H9 (cell line): ENCODE measurements around the gene OR4D2. TPM values are rescaled to one million over a fixed set of nuclear protein-coding genes. Genes with fewer than 3 reads are reported as not detected.
A peak's percentile ranks its signal among the peaks of the same experiment; 100 is the strongest.

Experiments used
- DNase-seq: peaks from one replicate; pipeline ENCODE4 v3.0.0-alpha.2; 2017
- H2AFZ ChIP-seq: one replicate; pipeline ENCODE4 v1.6.1; 2013; ENCODE audit warnings: mild to moderate bottlenecking, low read length, control low read depth, moderate library complexity
- H2AK5ac ChIP-seq: 2 replicates; pipeline ENCODE4 v1.6.1; 2013; ENCODE audit warnings: low read length, control low read depth, mixed read lengths; ENCODE audit not compliant: insufficient read length
- H2BK120ac ChIP-seq: one replicate; pipeline ENCODE4 v1.6.1; 2013; ENCODE audit warnings: low read depth, mild to moderate bottlenecking, low read length, control low read depth, inconsistent platforms; ENCODE audit not compliant: poor library complexity, severe bottlenecking
- H2BK12ac ChIP-seq: 2 replicates; pipeline ENCODE4 v1.6.1; 2013; ENCODE audit warnings: low read length, control low read depth, mixed read lengths, low read depth; ENCODE audit not compliant: insufficient read length
- H2BK15ac ChIP-seq: 2 replicates; pipeline ENCODE4 v1.6.1; 2013; ENCODE audit warnings: low read depth, low read length, control low read depth
- H2BK20ac ChIP-seq: one replicate; pipeline ENCODE4 v1.6.1; 2013; ENCODE audit warnings: low read depth, mild to moderate bottlenecking, low read length, control low read depth, inconsistent platforms; ENCODE audit not compliant: poor library complexity, severe bottlenecking
- H2BK5ac ChIP-seq: 2 replicates; pipeline ENCODE4 v1.6.1; 2013; ENCODE audit warnings: low read length, control low read depth, mixed read lengths; ENCODE audit not compliant: insufficient read length
- H3K14ac ChIP-seq: 2 replicates; pipeline ENCODE4 v1.6.1; 2013; ENCODE audit warnings: low read length, control low read depth; ENCODE audit not compliant: insufficient read depth
- H3K18ac ChIP-seq: 2 replicates; pipeline ENCODE4 v1.6.1; 2013; ENCODE audit warnings: low read depth, mild to moderate bottlenecking, mixed read lengths, low read length, control low read depth; ENCODE audit not compliant: insufficient read length
- H3K23ac ChIP-seq: 2 replicates; pipeline ENCODE4 v1.6.1; 2013; ENCODE audit warnings: low read length, control low read depth, mixed read lengths, low read depth; ENCODE audit not compliant: insufficient read length
- H3K23me2 ChIP-seq: 2 replicates; pipeline ENCODE4 v1.6.1; 2013; ENCODE audit warnings: low read depth, mild to moderate bottlenecking, mixed read lengths, low read length, control low read depth; ENCODE audit not compliant: insufficient read length, poor library complexity, severe bottlenecking
- H3K27ac ChIP-seq: 2 replicates; pipeline ENCODE4 v1.5.1; 2013; ENCODE audit warnings: low read length, control low read depth, mixed read lengths, low read depth; ENCODE audit not compliant: insufficient read length
- H3K27me3 ChIP-seq: 2 replicates; pipeline ENCODE4 v1.6.1; 2013; ENCODE audit warnings: low read length, control low read depth, inconsistent platforms; ENCODE audit not compliant: insufficient read depth
- H3K4ac ChIP-seq: 2 replicates; pipeline ENCODE4 v1.6.1; 2013; ENCODE audit warnings: low read depth, mild to moderate bottlenecking, control low read depth, inconsistent platforms, low read length, moderate library complexity
- H3K4me1 ChIP-seq: 2 replicates; pipeline ENCODE4 v1.6.1; 2013; ENCODE audit warnings: low read length, control low read depth, inconsistent platforms; ENCODE audit not compliant: insufficient read depth
- H3K4me2 ChIP-seq: 2 replicates; pipeline ENCODE4 v1.6.1; 2013; ENCODE audit warnings: low read length, control low read depth, mixed read lengths; ENCODE audit not compliant: insufficient read length, insufficient read depth
- H3K56ac ChIP-seq: 2 replicates; pipeline ENCODE4 v1.6.1; 2013; ENCODE audit warnings: low read depth, mild to moderate bottlenecking, mixed read lengths, low read length, control low read depth; ENCODE audit not compliant: insufficient read length
- H3K79me1 ChIP-seq: 2 replicates; pipeline ENCODE4 v1.6.1; 2013; ENCODE audit warnings: low read depth, mild to moderate bottlenecking, moderate library complexity, low read length, control low read depth, inconsistent platforms; ENCODE audit not compliant: insufficient read depth, poor library complexity, severe bottlenecking
- H3K79me2 ChIP-seq: 2 replicates; pipeline ENCODE4 v1.6.1; 2013; ENCODE audit warnings: low read length, control low read depth, inconsistent platforms; ENCODE audit not compliant: insufficient read depth
- H3K9ac ChIP-seq: 2 replicates; pipeline ENCODE4 v1.6.1; 2013; ENCODE audit warnings: low read length, control low read depth, mixed read lengths; ENCODE audit not compliant: insufficient read length; ENCODE audit errors: extremely low read depth
- H3K9me3 ChIP-seq: one replicate; pipeline ENCODE4 v1.6.1; 2013; ENCODE audit warnings: low read depth, low read length, inconsistent platforms; ENCODE audit not compliant: control insufficient read depth
- H3T11ph ChIP-seq: one replicate; pipeline ENCODE4 v1.6.1; 2013; ENCODE audit warnings: mild to moderate bottlenecking, low read length, control low read depth, inconsistent platforms
- H4K20me1 ChIP-seq: one replicate; pipeline ENCODE4 v1.6.1; 2013; ENCODE audit not compliant: control insufficient read depth, insufficient read length, insufficient read depth
- H4K5ac ChIP-seq: 2 replicates; pipeline ENCODE4 v1.6.1; 2013; ENCODE audit warnings: low read depth, mild to moderate bottlenecking, mixed read lengths, low read length, control low read depth; ENCODE audit not compliant: insufficient read length
- H4K8ac ChIP-seq: replicated peaks from 2 replicates; pipeline ENCODE4 v1.6.1; 2013; ENCODE audit warnings: low read length, control low read depth, mixed read lengths, low read depth; ENCODE audit not compliant: insufficient read length
- H4K91ac ChIP-seq: 2 replicates; pipeline ENCODE4 v1.6.1; 2013; ENCODE audit warnings: low read depth, mild to moderate bottlenecking, moderate library complexity, mixed read lengths, low read length, control low read depth; ENCODE audit not compliant: insufficient read length
- H3K27ac Mint-ChIP-seq, 3 experiments: 2 replicates in 2 of 3; 3 replicates in 1 of 3; pipeline ENCODE4 v1.8.0; 2020 to 2021; ENCODE audit warnings: mixed read lengths in 3 of 3, mild to moderate bottlenecking in 1 of 3, moderate library complexity in 1 of 3
- H3K27me3 Mint-ChIP-seq: 2 replicates; pipeline ENCODE4 v1.8.0; 2021; ENCODE audit warnings: low read depth, mild to moderate bottlenecking, moderate library complexity, mixed read lengths
- H3K36me3 Mint-ChIP-seq, 3 experiments: 2 replicates in 2 of 3; 3 replicates in 1 of 3; pipeline ENCODE4 v1.8.0; 2020 to 2021; ENCODE audit warnings: low read depth in 3 of 3, mixed read lengths in 3 of 3; ENCODE audit not compliant: insufficient read depth in 1 of 3
- H3K4me1 Mint-ChIP-seq, 2 experiments: 2 replicates each; pipeline ENCODE4 v1.8.0; 2020; ENCODE audit warnings: mixed read lengths in 2 of 2
- H3K4me3 Mint-ChIP-seq, 2 experiments: 2 replicates in 1 of 2; 3 replicates in 1 of 2; pipeline ENCODE4 v1.8.0; 2020 to 2021; ENCODE audit warnings: mild to moderate bottlenecking in 2 of 2, mixed read lengths in 2 of 2, moderate library complexity in 1 of 2
- H3K9me3 Mint-ChIP-seq, 2 experiments: 2 replicates in 1 of 2; 3 replicates in 1 of 2; pipeline ENCODE4 v1.8.0; 2020; ENCODE audit warnings: mild to moderate bottlenecking in 2 of 2, mixed read lengths in 2 of 2, moderate library complexity in 1 of 2
- WGBS: extraction: QIAGEN DNeasy Blood & Tissue Kit; methylation state at CpG from one replicate; pipeline ENCODE4 v1.1.7; 2013; ENCODE audit warnings: missing lambda C conversion rate, low lambda C conversion rate, mixed read lengths; ENCODE audit not compliant: insufficient read length; ENCODE audit errors: extremely low coverage; 5-methylcytosine and 5-hydroxymethylcytosine counted together
- total RNA-seq: library from RNA; stranded (reverse); gene quantifications from 2 replicates; pipeline ENCODE4 v1.2.1, GENCODE V29; 2021
- TF ChIP-seq, protein P1 (sequence below): fragments of 200-600 bp; sonication (generic); conservative IDR thresholded peaks from 3 replicates; pipeline ENCODE4 v1.8.0; 2021; ENCODE audit warnings: antibody characterized with exemption, mild to moderate bottlenecking

Gene OR4D2
- total RNA-seq, 1 experiment from 2014 or later = not detected

DNA sequence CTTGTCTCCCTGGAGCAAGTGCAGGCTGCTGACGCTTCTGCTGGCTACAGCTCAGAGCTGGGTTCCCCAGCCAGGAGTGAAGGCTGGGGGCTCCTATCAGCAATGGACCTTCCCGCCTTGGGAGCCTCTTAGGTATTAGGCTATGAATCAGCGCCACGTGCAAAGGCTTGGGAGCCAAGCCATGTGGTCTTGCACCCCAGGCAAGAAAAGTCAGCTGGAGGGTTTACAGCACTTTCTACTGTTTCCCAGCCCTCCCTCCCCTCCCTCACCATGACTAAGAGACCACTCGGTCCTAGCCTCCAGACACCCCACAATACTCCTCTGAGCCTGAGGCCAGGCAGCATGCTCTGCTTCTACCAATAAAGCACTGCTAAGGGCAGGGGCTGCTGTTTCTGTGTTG is 38.0 kb downstream of the OR4D2 start:
- H2BK12ac ChIP-seq = no peak overlapping the region
- WGBS = no CpG with 5 or more reads among the region's 5 CpGs
- H3K9me3 Mint-ChIP-seq = no peaks in the 10 kb centered on the region

More for the DNA sequence above, 38.0 kb downstream of the OR4D2 start:
- Mint-ChIP-seq H3K4me1 (peaks cover 0 to 4% of the 10 kb centered on the region in 2 experiments; a peak in 1 of 4 replicates), H3K4me3 (no peak overlapping the region), H3K36me3 (peaks cover 5 to 23% (median 15%) of the 10 kb centered on the region in 3 experiments; a peak in 6 of 7 replicates), H3K27ac (no peak overlapping the region), H3K27me3 (peaks cover 16% of the 10 kb centered on the region)
- Histone ChIP-seq H3K27ac (no peak overlapping the region), H4K8ac (no peak overlapping the region), H2BK120ac (no peak overlapping the region), H3K27me3 (no peaks in the 10 kb centered on the region), H3K9me3 (no peaks in the 10 kb centered on the region), H3K14ac (no peak overlapping the region), H2BK15ac (no peak overlapping the region), H2BK20ac (no peak overlapping the region), H3K9ac (no peak overlapping the region), H4K20me1 (no peaks in the 10 kb centered on the region), H2BK5ac (no peak overlapping the region), H3K79me1 (no peaks in the 10 kb centered on the region), H3K56ac (no peak overlapping the region), H2AFZ (no peak overlapping the region), H4K91ac (no peak overlapping the region), H3K4ac (no peak overlapping the region), H3K79me2 (no peaks in the 10 kb centered on the region), H3K23ac (no peak overlapping the region), H4K5ac (no peak overlapping the region), H3T11ph (no peak overlapping the region), H3K4me1 (no peaks in the 10 kb centered on the region), H3K4me2 (no peak overlapping the region), H2AK5ac (no peak overlapping the region), H3K18ac (no peak overlapping the region), H3K23me2 (no peaks in the 10 kb centered on the region)
- peak; percentile 13 for DNase-seq
- TF ChIP-seq, protein P1, sequence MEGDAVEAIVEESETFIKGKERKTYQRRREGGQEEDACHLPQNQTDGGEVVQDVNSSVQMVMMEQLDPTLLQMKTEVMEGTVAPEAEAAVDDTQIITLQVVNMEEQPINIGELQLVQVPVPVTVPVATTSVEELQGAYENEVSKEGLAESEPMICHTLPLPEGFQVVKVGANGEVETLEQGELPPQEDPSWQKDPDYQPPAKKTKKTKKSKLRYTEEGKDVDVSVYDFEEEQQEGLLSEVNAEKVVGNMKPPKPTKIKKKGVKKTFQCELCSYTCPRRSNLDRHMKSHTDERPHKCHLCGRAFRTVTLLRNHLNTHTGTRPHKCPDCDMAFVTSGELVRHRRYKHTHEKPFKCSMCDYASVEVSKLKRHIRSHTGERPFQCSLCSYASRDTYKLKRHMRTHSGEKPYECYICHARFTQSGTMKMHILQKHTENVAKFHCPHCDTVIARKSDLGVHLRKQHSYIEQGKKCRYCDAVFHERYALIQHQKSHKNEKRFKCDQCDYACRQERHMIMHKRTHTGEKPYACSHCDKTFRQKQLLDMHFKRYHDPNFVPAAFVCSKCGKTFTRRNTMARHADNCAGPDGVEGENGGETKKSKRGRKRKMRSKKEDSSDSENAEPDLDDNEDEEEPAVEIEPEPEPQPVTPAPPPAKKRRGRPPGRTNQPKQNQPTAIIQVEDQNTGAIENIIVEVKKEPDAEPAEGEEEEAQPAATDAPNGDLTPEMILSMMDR = no peak
